A549 (cell line): Measurements from ENCODE around the gene PRKCZ. TPM values are rescaled to one million over a fixed set of nuclear protein-coding genes. Genes with fewer than 3 reads are reported as not detected.

ENCODE experiments used
- ATAC-seq, 2 experiments: fragments of 200-7000 bp in 1 of 2; fragments of >200 bp in 1 of 2; cut with Nextera tagmentation in 1 of 2; cut with Tn5 transposase in 1 of 2; 3 replicates each; pipeline versions ENCODE4 v1.8.0 to v1.9.1; 2018 to 2020; ENCODE audit warnings: mild to moderate bottlenecking in 1 of 2, moderate library complexity in 1 of 2
- CTCF ChIA-PET: fragments of 300-600 bp; sonication (Branson Sonifier 250); formaldehyde crosslinking; extraction: SDS; loops from one replicate; lab custom pipeline; 2021; ENCODE audit warnings: antibody characterized with exemption, inconsistent platforms; lab: Yijun Ruan, JAX
- POLR2A ChIA-PET: fragments of 350-600 bp; formaldehyde crosslinking; extraction: SDS; loops from one replicate; lab custom pipeline; 2021; ENCODE audit warnings: antibody characterized with exemption, inconsistent platforms; lab: Yijun Ruan, JAX
- DNase-seq, 2 experiments: peaks; one replicate each; pipeline versions ENCODE4 v3.0.0 to v3.0.0-alpha.2; 2011 to 2016; ENCODE audit warnings: low read depth in 1 of 2, low spot score in 1 of 2
- FAIRE-seq: peaks from 2 replicates; lab custom pipeline; 2011; peaks lifted over from hg19 to GRCh38; lab: Jason Lieb, UNC
- H3K27ac ChIP-seq, 2 experiments: fragments of >200 bp; sonication (Bioruptor Twin); formaldehyde crosslinking; 3 replicates each; pipeline ENCODE4 v1.5.1; 2016 to 2017
- H3K4me1 ChIP-seq: fragments of >200 bp; sonication (Bioruptor Twin); formaldehyde crosslinking; 3 replicates; pipeline ENCODE4 v1.6.1; 2016
- H3K4me2 ChIP-seq: fragments of >200 bp; sonication (Bioruptor Twin); formaldehyde crosslinking; 3 replicates; pipeline ENCODE4 v1.6.1; 2016
- H3K4me3 ChIP-seq: fragments of >200 bp; sonication (Bioruptor Twin); formaldehyde crosslinking; 3 replicates; pipeline ENCODE4 v1.5.1; 2016
- H3K9me3 ChIP-seq: fragments of >200 bp; sonication (Bioruptor Twin); formaldehyde crosslinking; 3 replicates; pipeline ENCODE4 v1.6.1; 2016
- ATOH8 ChIP-seq: fragments of 250-450 bp; sonication (Bioruptor Pico); IDR thresholded peaks from 2 replicates; pipeline ENCODE4 v1.5.0; 2020; ENCODE audit warnings: low read depth, mild to moderate bottlenecking, moderate library complexity
- BHLHE40 ChIP-seq: IDR thresholded peaks from 2 replicates; pipeline ENCODE4 v1.6.1; 2012; ENCODE audit warnings: low read depth, low read length, inconsistent platforms
- CBX8 ChIP-seq: fragments of 200-600 bp; sonication (generic); IDR thresholded peaks from 2 replicates; pipeline ENCODE4 v1.6.1; 2016
- CHD4 ChIP-seq: fragments of 200-600 bp; sonication (generic); IDR thresholded peaks from 2 replicates; pipeline ENCODE4 v1.6.1; 2016; ENCODE audit warnings: antibody characterized with exemption, mild to moderate bottlenecking, borderline replicate concordance
- ESRRA ChIP-seq: fragments of 150-350 bp; IDR thresholded peaks from 2 replicates; pipeline ENCODE4 v1.6.1; 2014; ENCODE audit warnings: mild to moderate bottlenecking, low read length, borderline replicate concordance
- GATA3 ChIP-seq: IDR thresholded peaks from 2 replicates; pipeline ENCODE4 v1.6.1; 2012; ENCODE audit warnings: borderline replicate concordance
- HMGXB4 ChIP-seq: fragments of 250-450 bp; sonication (Bioruptor Pico); IDR thresholded peaks from 2 replicates; pipeline ENCODE4 v1.5.0; 2021; ENCODE audit warnings: mild to moderate bottlenecking, moderate library complexity, borderline replicate concordance
- HOXA7 ChIP-seq: fragments of 250-450 bp; sonication (Bioruptor Pico); IDR thresholded peaks from 2 replicates; pipeline ENCODE4 v1.5.0; 2020; ENCODE audit warnings: mild to moderate bottlenecking, moderate library complexity
- HOXB5 ChIP-seq: fragments of 250-450 bp; sonication (Bioruptor Pico); IDR thresholded peaks from 2 replicates; pipeline ENCODE4 v1.5.0; 2020; ENCODE audit warnings: mild to moderate bottlenecking, moderate library complexity
- JUN ChIP-seq, 2 experiments: fragments of >200 bp; sonication (Bioruptor Twin); formaldehyde crosslinking; IDR thresholded peaks; 2 replicates in 1 of 2; 3 replicates in 1 of 2; pipeline ENCODE4 v1.6.1; 2016 to 2017
- MAFK ChIP-seq: fragments of 450-650 bp; IDR thresholded peaks from 2 replicates; pipeline ENCODE4 v1.6.1; 2014; ENCODE audit not compliant: partially characterized antibody
- MAX ChIP-seq: IDR thresholded peaks from 2 replicates; pipeline ENCODE4 v1.6.1; 2012
- MAZ ChIP-seq: fragments of 150-350 bp; IDR thresholded peaks from 2 replicates; pipeline ENCODE4 v1.6.1; 2014; ENCODE audit warnings: antibody characterized with exemption, low read depth, low read length, borderline replicate concordance
- MYC ChIP-seq: IDR thresholded peaks from 2 replicates; pipeline ENCODE4 v1.6.1; 2012; ENCODE audit warnings: mild to moderate bottlenecking, inconsistent platforms, low read length, improper control_type of control experiment, borderline replicate concordance
- NR3C1 ChIP-seq: fragments of >200 bp; sonication (Bioruptor Twin); formaldehyde crosslinking; IDR thresholded peaks from 3 replicates; pipeline ENCODE4 v1.6.1; 2017
- PHF8 ChIP-seq: fragments of 200-600 bp; sonication (generic); IDR thresholded peaks from 2 replicates; pipeline ENCODE4 v1.6.1; 2016; ENCODE audit warnings: low read depth, mild to moderate bottlenecking, antibody characterized with exemption, moderate library complexity, borderline replicate concordance
- RAD21 ChIP-seq, 2 experiments: fragments of >200 bp in 1 of 2; sonication (Bioruptor Twin) in 1 of 2; formaldehyde crosslinking in 1 of 2; IDR thresholded peaks in 1 of 2; conservative IDR thresholded peaks in 1 of 2; 2 replicates in 1 of 2; 3 replicates in 1 of 2; pipeline ENCODE4 v1.6.1; 2012 to 2018; ENCODE audit warnings: inconsistent platforms in 1 of 2
- RARB ChIP-seq: fragments of 250-450 bp; sonication (Bioruptor Pico); IDR thresholded peaks from 2 replicates; pipeline ENCODE4 v1.8.0; 2021; ENCODE audit warnings: mild to moderate bottlenecking, moderate library complexity
- RCOR1 ChIP-seq: fragments of 150-350 bp; IDR thresholded peaks from 2 replicates; pipeline ENCODE4 v1.6.1; 2014; ENCODE audit warnings: antibody characterized with exemption, low read length, low read depth
- REST ChIP-seq: fragments of 200-600 bp; sonication (generic); IDR thresholded peaks from 2 replicates; pipeline ENCODE4 v1.6.1; 2016; ENCODE audit warnings: antibody characterized with exemption, mild to moderate bottlenecking, moderate library complexity
- RNF2 ChIP-seq: fragments of 200-600 bp; sonication (generic); IDR thresholded peaks from 2 replicates; pipeline ENCODE4 v1.6.1; 2016; ENCODE audit warnings: low read depth, mild to moderate bottlenecking, antibody characterized with exemption, moderate library complexity, borderline replicate concordance
- TP53 ChIP-seq: fragments of 250-450 bp; sonication (Bioruptor Pico); IDR thresholded peaks from 2 replicates; pipeline ENCODE4 v1.5.0; 2021; ENCODE audit warnings: mild to moderate bottlenecking, moderate library complexity
- ZSCAN20 ChIP-seq: fragments of 250-450 bp; sonication (Bioruptor Pico); IDR thresholded peaks from 2 replicates; pipeline ENCODE4 v1.8.0; 2022; ENCODE audit warnings: mild to moderate bottlenecking, moderate library complexity
- WGBS: methylation state at CpG from one replicate; pipeline ENCODE4 v1.1.6; 2017; ENCODE audit errors: missing lambda C conversion rate; 5-methylcytosine and 5-hydroxymethylcytosine counted together
- polyA plus RNA-seq, 4 experiments: library from polyadenylated mRNA; depleted of rRNA in 3 of 4; stranded (reverse); fragments of >200 nt; fragmentation: RNase III in 1 of 4; extraction: RNeasy Plus Mini Kit Qiagen cat#74134 plus additional on column Dnase treatment in 1 of 4; gene quantifications; 2 replicates in 3 of 4; 3 replicates in 1 of 4; pipeline ENCODE4 v1.2.3, GENCODE V29; 2011 to 2017

Gene PRKCZ
- polyA plus RNA-seq, 2 of the 4 experiments (the other 2 are of a cell fraction) = 9.5 to 9.8 TPM

GRCh38 chr1:2195785-2196184 lies 145.6 kb downstream of the PRKCZ start (continued):
- TF ChIP-seq HMGXB4 (CRISPR knock-in tag) = no peak

- Histone ChIP-seq H3K4me1 (peaks cover 18% of the 10 kb centered on the region), H3K9me3 (no peaks in the 10 kb centered on the region), H3K4me3 (no peak overlapping the region), H3K4me2 (no peak overlapping the region), H3K27ac (no peak overlapping the region; a peak in 1 of 6 replicates)
- CTCF ChIA-PET = interaction anchor here (0.8 to 10.4 kb wide), 7 partner anchors 14 to 351 kb away, joined by 3 to 267 read pairs (median 3); partner anchors contain the start of genes MORN1 and RER1
- DNase-seq (no peak), FAIRE-seq (no peak), ATAC-seq (no peak)
- POLR2A ChIA-PET = no interaction called here
- 44% methylated on average over 1 of the region's 17 CpGs for WGBS
- no peak for TF ChIP-seq MYC
- no peak for TF ChIP-seq GATA3
- no peak for TF ChIP-seq BHLHE40
- no peak for TF ChIP-seq ZSCAN20
- TF ChIP-seq RCOR1 = no peak
- TF ChIP-seq ATOH8 (CRISPR knock-in tag) = no peak
- no peak for TF ChIP-seq ESRRA
- no peak for TF ChIP-seq JUN (IDR thresholded peaks at IDR 0.05)
These were observed 146.9 kb downstream of the PRKCZ start for GRCh38 chr1:2196901-2197638.

- H3K27ac ChIP-seq = no peak overlapping the region; a peak in 1 of 6 replicates
- ATAC-seq = no peak
- CTCF ChIA-PET = interaction anchor here (1.1 to 10.4 kb wide), 2 partner anchors 13 to 186 kb away, joined by 3 to 267 read pairs; partner anchors contain the start of genes MORN1 and RER1
- TF ChIP-seq RNF2 (no peak), RAD21 (conservative IDR thresholded peaks at IDR 0.05 in 1 of 2, IDR thresholded peaks at IDR 0.05 in 1 of 2) (no peak), REST (no peak), MAZ (no peak), HOXB5 (no peak), NR3C1 (no peak), RCOR1 (no peak), MAFK (no peak), MAX (no peak), RARB (CRISPR knock-in tag) (no peak), CBX8 (no peak), HOXA7 (CRISPR knock-in tag) (no peak), TP53 (CRISPR knock-in tag) (no peak), PHF8 (no peak), CHD4 (no peak)
- TF ChIP-seq, all 56 proteins: peak for 0
- Histone ChIP-seq H3K4me3 (no peak overlapping the region), H3K9me3 (no peaks in the 10 kb centered on the region), H3K4me1 (peaks cover 18% of the 10 kb centered on the region), H3K4me2 (no peak overlapping the region)
- no peak for FAIRE-seq
- POLR2A ChIA-PET = no interaction called here
- no peak for DNase-seq
- WGBS = 91% methylated on average over 7 of the region's 10 CpGs
These were observed 147.5 kb downstream of the PRKCZ start for GRCh38 chr1:2197707-2198165.
